Body of pancreas (tissue), 4 donors: Measurements from ENCODE around the gene ALKBH4.

Experiments used
- POLR2A ChIP-seq, 3 donors: fragments of 450-650 bp; IDR thresholded peaks; one replicate each; pipeline ENCODE4 v1.6.1; 2016; ENCODE audit warnings: antibody characterized with exemption in 3 of 3, mild to moderate bottlenecking in 2 of 3
- TF ChIP-seq, protein P1 (sequence below), 7 experiments: fragments of 450-650 bp in 4 of 7; fragments of 200-600 bp in 3 of 7; sonication (generic) in 3 of 7; IDR thresholded peaks; one replicate each; pipeline ENCODE4 v1.5.1; 2016 to 2019; ENCODE audit warnings: antibody characterized with exemption in 7 of 7

DNA sequence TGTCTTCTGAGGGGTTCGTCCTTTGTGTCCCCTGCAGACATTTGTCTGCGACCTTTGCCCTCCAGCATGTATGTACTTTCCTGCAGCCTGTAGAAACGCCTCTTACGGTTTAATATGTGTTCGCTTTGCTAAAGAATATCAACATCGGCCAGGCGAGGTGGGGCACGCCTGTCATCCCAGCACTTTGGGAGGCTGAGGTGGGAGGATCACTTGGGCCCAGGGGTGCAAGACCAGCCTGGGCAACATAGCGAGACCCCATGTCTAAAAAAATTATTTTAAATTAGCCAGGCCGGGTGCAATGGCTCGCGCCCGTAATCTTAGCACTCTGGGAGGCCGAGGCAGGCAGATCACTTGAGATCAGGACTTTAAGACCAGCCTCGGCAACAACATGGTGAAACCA lies 15.5 kb downstream of the ALKBH4 start:
- TF ChIP-seq, protein P1, sequence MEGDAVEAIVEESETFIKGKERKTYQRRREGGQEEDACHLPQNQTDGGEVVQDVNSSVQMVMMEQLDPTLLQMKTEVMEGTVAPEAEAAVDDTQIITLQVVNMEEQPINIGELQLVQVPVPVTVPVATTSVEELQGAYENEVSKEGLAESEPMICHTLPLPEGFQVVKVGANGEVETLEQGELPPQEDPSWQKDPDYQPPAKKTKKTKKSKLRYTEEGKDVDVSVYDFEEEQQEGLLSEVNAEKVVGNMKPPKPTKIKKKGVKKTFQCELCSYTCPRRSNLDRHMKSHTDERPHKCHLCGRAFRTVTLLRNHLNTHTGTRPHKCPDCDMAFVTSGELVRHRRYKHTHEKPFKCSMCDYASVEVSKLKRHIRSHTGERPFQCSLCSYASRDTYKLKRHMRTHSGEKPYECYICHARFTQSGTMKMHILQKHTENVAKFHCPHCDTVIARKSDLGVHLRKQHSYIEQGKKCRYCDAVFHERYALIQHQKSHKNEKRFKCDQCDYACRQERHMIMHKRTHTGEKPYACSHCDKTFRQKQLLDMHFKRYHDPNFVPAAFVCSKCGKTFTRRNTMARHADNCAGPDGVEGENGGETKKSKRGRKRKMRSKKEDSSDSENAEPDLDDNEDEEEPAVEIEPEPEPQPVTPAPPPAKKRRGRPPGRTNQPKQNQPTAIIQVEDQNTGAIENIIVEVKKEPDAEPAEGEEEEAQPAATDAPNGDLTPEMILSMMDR (IDR thresholded peaks at IDR 0.05): no peak
- TF ChIP-seq POLR2A (IDR thresholded peaks at IDR 0.05): no peak
